ENCODE data around the gene STIM1.

Gene STIM1

DNA sequence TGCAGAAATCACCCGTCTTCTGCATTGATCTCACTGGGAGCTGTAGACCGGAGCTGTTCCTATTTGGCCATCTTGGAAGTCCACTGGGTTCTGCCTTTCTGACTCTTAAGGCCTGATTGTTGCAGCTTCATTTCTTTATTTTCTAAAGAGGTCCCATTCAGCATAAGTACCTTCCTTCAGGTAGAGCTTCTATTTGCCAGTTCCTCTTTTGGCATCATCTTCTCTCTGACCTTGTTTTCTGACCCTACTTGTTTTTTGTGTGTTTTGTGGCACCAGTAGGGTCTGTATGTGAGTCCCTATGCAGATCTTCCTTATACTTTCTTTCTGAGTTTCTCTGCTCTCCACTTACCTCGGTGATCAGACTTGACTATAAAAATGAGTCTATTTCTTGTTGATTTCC lies 161.7 kb downstream of the STIM1 start:
- DNase-seq (ENCODE audit: extremely low read depth, low read depth) = no peak
- TF ChIP-seq, protein P1, sequence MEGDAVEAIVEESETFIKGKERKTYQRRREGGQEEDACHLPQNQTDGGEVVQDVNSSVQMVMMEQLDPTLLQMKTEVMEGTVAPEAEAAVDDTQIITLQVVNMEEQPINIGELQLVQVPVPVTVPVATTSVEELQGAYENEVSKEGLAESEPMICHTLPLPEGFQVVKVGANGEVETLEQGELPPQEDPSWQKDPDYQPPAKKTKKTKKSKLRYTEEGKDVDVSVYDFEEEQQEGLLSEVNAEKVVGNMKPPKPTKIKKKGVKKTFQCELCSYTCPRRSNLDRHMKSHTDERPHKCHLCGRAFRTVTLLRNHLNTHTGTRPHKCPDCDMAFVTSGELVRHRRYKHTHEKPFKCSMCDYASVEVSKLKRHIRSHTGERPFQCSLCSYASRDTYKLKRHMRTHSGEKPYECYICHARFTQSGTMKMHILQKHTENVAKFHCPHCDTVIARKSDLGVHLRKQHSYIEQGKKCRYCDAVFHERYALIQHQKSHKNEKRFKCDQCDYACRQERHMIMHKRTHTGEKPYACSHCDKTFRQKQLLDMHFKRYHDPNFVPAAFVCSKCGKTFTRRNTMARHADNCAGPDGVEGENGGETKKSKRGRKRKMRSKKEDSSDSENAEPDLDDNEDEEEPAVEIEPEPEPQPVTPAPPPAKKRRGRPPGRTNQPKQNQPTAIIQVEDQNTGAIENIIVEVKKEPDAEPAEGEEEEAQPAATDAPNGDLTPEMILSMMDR (IDR thresholded peaks at IDR 0.05; ENCODE audit: low read depth, low read length, missing control alignments) = no peak

GRCh38 chr11:4018641-4019040 lies 163.2 kb downstream of the STIM1 start:
- no peak overlapping the region for H3K4me3 ChIP-seq (replicated peaks; ENCODE audit: low read depth, low read length)
- DNase-seq (ENCODE audit: extremely low read depth, low read depth) = no peak
- TF ChIP-seq, protein P1 (IDR thresholded peaks at IDR 0.05; ENCODE audit: low read depth, low read length, missing control alignments) = no peak

More for the DNA sequence above, 161.7 kb downstream of the STIM1 start:
- no peak overlapping the region for H3K4me3 ChIP-seq (replicated peaks; ENCODE audit: low read depth, low read length)

DNA sequence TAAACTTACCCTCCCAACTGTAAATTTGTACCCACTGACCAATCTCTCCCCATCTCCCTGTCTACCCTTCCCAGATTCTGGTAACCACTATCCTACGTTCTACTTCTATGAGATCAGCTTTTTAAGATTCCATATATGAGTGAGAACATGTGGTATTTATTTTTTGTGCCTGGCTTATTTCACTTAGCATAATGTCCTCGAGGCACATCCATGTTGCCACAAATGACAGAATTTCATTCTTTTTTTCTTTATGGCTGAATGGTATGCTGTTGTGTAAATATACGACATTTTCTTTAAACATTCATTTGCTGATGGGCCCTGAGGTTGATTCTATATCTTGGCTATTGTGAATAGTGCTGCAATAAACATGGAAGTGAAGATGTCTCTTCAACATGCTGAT lies 164.4 kb downstream of the STIM1 start:
- TF ChIP-seq, protein P1 (IDR thresholded peaks at IDR 0.05; ENCODE audit: low read depth, low read length, missing control alignments) = no peak
- DNase-seq (ENCODE audit: extremely low read depth, low read depth) = no peak
- H3K4me3 ChIP-seq (replicated peaks; ENCODE audit: low read depth, low read length) = no peak overlapping the region

- no peak for DNase-seq (ENCODE audit: extremely low read depth, low read depth)
- no peak overlapping the region for H3K4me3 ChIP-seq (replicated peaks; ENCODE audit: low read depth, low read length)
- TF ChIP-seq, protein P1 (IDR thresholded peaks at IDR 0.05; ENCODE audit: low read depth, low read length, missing control alignments) = no peak
These were observed 167.2 kb downstream of the STIM1 start for GRCh38 chr11:4022669-4023068.

GRCh38 chr11:4025248-4025966 lies 169.9 kb downstream of the STIM1 start:
- H3K4me3 ChIP-seq (replicated peaks; ENCODE audit: low read depth, low read length) = no peak overlapping the region
- TF ChIP-seq, protein P1 (IDR thresholded peaks at IDR 0.05; ENCODE audit: low read depth, low read length, missing control alignments) = no peak
- DNase-seq (ENCODE audit: extremely low read depth, low read depth) = no peak

- DNase-seq (ENCODE audit: extremely low read depth, low read depth) = no peak
- TF ChIP-seq, protein P1 (IDR thresholded peaks at IDR 0.05; ENCODE audit: low read depth, low read length, missing control alignments) = no peak
- H3K4me3 ChIP-seq (replicated peaks; ENCODE audit: low read depth, low read length) = no peak overlapping the region
These were observed 170.5 kb downstream of the STIM1 start for GRCh38 chr11:4025967-4026324.

GRCh38 chr11:4026389-4026788 lies 170.9 kb downstream of the STIM1 start:
- H3K4me3 ChIP-seq (replicated peaks; ENCODE audit: low read depth, low read length) = no peak overlapping the region
- DNase-seq (ENCODE audit: extremely low read depth, low read depth) = no peak
- TF ChIP-seq, protein P1 (IDR thresholded peaks at IDR 0.05; ENCODE audit: low read depth, low read length, missing control alignments) = no peak
